ENCODE data around the gene LRCOL1. TPM values are rescaled to one million over a fixed set of nuclear protein-coding genes. Genes with fewer than 3 reads are reported as not detected.
A peak's percentile ranks its signal among the peaks of the same experiment; 100 is the strongest.

The LRCOL1 gene
- total RNA-seq, result 1 to 10 TPM in 1 of 8 experiments, under 1 TPM in 3, not detected in 4; 0.16 to 1.0 (median 0.45) TPM

GRCh38 chr12:132610051-132610759 lies at the start of gene LRCOL1:
Gene LRCOL1 (minus strand): TSS chr12:132610582. CDS start chr12:132606251, 4,331 bp downstream.
- no peak within 1 kb of the TSS for H3K27ac ChIP-seq
- no peak within 1 kb of the TSS for H3K4me3 ChIP-seq
- in situ Hi-C loops (cut with MboI; ENCODE audit: low pct_unique_long_range_greater_than_20kb in 2 of 9, low sequenced_read_pairs in 9 of 9, unreplicated experiment in 9 of 9), result loop anchor here in 3 of 9 experiments (25.0 kb wide), 2 partner anchors 198 to 448 kb away; no protein-coding TSS in a partner anchor
- peaks cover 7 to 16% of the 10 kb centered on the region in 2 donors for H3K4me1 ChIP-seq (replicated peaks in 1 of 2)
- peak in 2 of 8 experiments; percentile 59 to 72 for ATAC-seq (replicated peaks in 6 of 8)
- WGBS, 10 experiments, result 0 to 73% (median 53%) methylated on average over 1 to 6 of the region's 35 CpGs; no CpG with 5 or more reads in 4 of the 10 experiments

GRCh38 chr12:132660052-132660451 lies 49.7 kb upstream of the LRCOL1 start:
- Histone ChIP-seq H3K4me3 (no peak overlapping the region), H3K4me1 (replicated peaks in 1 of 2) (no peaks in the 10 kb centered on the region), H3K27ac (no peak overlapping the region)
- ATAC-seq (replicated peaks in 6 of 8), result no peak
- WGBS, 10 experiments, result 67 to 100% (median 90%) methylated on average over 1 to 3 of the region's 5 CpGs; no CpG with 5 or more reads in 5 of the 10 experiments
- in situ Hi-C loops (cut with MboI; ENCODE audit: low pct_unique_long_range_greater_than_20kb in 2 of 9, low sequenced_read_pairs in 9 of 9, unreplicated experiment in 9 of 9), result no loop called here

DNA sequence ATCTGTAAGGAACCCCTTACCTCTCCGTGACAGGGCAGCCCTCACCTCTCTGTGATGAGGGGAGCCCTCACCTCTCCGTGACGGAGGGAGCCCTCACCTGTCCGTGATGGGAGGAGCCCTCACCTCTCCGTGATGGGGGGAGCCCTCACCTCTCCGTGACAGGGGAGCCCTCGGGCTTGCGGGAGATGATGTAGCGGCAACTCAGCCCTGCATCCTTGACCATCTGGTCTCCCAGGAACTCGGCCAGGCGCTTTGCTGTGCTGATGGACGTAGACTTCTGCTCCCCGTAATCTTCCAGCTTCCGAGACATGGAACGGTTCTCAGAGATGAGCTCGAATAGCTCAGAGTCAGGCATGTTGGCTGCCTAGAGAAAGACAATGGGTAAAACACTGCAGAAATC lies 48.8 kb upstream of the LRCOL1 start:
- no peak overlapping the region for H3K27ac ChIP-seq
- no peak overlapping the region for H3K4me3 ChIP-seq
- in situ Hi-C loops (cut with MboI; ENCODE audit: low pct_unique_long_range_greater_than_20kb in 2 of 9, low sequenced_read_pairs in 9 of 9, unreplicated experiment in 9 of 9), result no loop called here
- ATAC-seq (replicated peaks in 6 of 8), result no peak
- WGBS, 10 experiments, result 87 to 100% (median 97%) methylated on average over 3 to 12 of the region's 16 CpGs; no CpG with 5 or more reads in 4 of the 10 experiments
- no peaks in the 10 kb centered on the region for H3K4me1 ChIP-seq (replicated peaks in 1 of 2)

DNA sequence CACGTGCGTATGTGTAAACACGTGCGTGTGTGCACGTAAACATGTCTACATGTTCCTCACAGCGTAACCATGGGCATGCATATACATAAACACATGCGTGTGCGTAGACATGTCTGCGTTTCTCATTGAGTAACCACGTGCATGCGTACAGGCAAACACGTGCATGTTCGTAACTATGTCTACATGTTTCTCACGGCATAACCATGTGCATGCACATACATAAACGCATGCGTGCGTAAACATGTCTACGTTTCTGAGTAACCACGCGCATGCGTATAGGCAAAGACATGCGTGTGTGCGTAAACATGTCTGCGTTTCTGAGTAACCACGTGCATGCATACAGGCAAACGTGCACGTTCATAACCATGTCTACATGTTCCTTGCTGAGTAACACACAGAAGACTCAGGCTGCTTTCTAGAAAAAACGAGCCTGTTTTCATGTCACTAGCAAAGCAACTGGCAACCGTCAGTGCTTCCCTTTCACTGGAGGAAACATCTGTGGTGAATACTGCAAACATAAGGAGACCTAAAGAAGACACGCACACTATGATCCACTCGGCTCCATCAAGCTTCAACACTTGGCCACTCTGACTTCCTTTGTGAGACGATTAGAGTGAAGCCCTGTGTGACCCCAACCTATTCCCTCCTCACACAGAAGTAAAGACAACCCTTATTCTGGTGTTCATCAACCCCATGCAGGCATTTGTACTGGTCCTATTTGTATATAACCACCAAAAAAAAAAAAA lies 47.9 kb upstream of the LRCOL1 start:
- ATAC-seq (replicated peaks in 6 of 8), result no peak
- in situ Hi-C loops (cut with MboI; ENCODE audit: low pct_unique_long_range_greater_than_20kb in 2 of 9, low sequenced_read_pairs in 9 of 9, unreplicated experiment in 9 of 9), result no loop called here
- WGBS, 10 experiments, result 83 to 100% (median 90%) methylated on average over 2 to 27 of the region's 32 CpGs
- no peaks in the 10 kb centered on the region for H3K4me1 ChIP-seq (replicated peaks in 1 of 2)
- no peak overlapping the region for H3K4me3 ChIP-seq
- H3K27ac ChIP-seq, result no peak overlapping the region

DNA sequence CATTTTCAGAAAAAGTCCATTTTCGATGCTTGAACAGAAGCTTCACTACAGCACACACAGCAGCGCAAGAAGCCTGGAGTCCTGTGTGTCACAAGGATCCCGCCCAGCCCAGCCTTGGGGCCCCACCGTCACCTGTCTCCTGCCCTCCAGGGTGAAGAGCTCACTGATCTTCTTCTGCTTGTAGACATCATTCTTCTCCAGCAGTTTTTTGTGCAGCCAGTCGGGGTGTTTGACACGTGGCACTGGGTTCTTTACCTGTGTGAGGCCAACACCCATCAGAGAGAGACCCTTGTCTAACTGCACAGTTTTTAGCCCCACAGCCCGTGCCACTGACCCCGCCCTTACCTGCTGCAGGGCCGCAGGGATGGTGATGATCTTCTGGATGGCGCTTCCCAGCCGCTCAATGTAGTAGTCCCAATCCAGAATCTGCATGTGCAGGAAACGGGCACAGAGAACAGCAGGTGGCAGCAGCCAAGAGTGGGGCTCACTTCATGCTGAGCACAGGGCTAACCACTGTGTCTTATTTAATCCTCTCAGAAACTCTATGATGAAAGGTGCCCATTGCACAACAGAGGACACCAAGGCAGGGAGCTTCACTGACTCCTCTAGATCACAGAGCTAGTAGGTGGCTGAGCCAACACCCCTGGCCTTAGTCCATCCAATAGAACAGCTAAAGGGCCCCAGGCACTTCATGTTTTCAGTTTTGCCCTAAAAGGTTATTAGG lies 46.8 kb upstream of the LRCOL1 start:
- in situ Hi-C loops (cut with MboI; ENCODE audit: low pct_unique_long_range_greater_than_20kb in 2 of 9, low sequenced_read_pairs in 9 of 9, unreplicated experiment in 9 of 9), result no loop called here
- Histone ChIP-seq H3K4me1 (replicated peaks in 1 of 2) (no peaks in the 10 kb centered on the region), H3K27ac (no peak overlapping the region), H3K4me3 (no peak overlapping the region)
- 80 to 100% (median 96%) methylated on average over 1 to 10 of the region's 12 CpGs; no CpG with 5 or more reads in 2 of the 10 experiments for WGBS, 10 experiments
- ATAC-seq (replicated peaks in 6 of 8), result no peak

DNA sequence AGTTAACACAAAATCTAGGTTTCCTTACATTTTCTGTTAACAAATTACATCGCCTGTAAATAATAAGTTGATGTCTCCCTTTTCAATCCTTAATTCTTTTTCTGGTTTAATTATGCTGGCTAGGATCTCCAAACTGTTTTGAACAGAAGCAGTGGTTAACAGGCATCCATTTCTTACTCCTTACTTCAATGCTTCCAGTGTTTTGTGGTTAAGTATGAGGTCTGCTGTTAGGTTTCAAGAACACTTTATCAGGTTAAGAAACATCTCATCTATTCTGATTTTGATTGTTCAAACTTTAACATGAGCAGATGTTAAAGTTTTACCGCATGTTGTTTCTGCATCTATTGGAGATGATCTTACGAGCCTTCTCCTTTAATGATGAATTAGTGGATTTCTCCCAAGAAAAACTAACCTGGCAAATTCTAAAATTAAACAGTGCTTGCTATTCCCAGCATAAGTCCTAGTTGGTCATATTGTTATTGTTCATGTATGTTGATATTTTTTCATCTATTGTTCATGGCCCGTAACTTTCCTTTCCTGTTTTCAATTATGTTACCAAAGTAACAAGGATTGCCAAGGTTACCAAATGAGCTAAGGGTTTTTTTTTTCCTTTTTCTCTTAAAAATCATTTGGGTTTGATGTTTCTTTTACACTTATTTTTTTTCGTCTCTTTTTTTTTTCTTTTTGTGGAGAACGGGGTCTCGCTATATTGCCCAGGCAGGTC lies 43.3 kb upstream of the LRCOL1 start:
- in situ Hi-C loops (cut with MboI; ENCODE audit: low pct_unique_long_range_greater_than_20kb in 2 of 9, low sequenced_read_pairs in 9 of 9, unreplicated experiment in 9 of 9), result no loop called here
- no peaks in the 10 kb centered on the region for H3K4me1 ChIP-seq (replicated peaks in 1 of 2)
- ATAC-seq (replicated peaks in 6 of 8), result no peak
- H3K27ac ChIP-seq, result no peak overlapping the region
- WGBS, 10 experiments, result 67 to 100% (median 93%) methylated on average over 1 to 7 of the region's 7 CpGs
- no peak overlapping the region for H3K4me3 ChIP-seq

- H3K4me3 ChIP-seq, result no peak overlapping the region
- 53 to 100% (median 81%) methylated on average over 2 to 6 of the region's 9 CpGs; no CpG with 5 or more reads in 1 of the 10 experiments for WGBS, 10 experiments
- in situ Hi-C loops (cut with MboI; ENCODE audit: low pct_unique_long_range_greater_than_20kb in 2 of 9, low sequenced_read_pairs in 9 of 9, unreplicated experiment in 9 of 9), result no loop called here
These were observed 41.2 kb upstream of the LRCOL1 start for GRCh38 chr12:132651444-132652100.

DNA sequence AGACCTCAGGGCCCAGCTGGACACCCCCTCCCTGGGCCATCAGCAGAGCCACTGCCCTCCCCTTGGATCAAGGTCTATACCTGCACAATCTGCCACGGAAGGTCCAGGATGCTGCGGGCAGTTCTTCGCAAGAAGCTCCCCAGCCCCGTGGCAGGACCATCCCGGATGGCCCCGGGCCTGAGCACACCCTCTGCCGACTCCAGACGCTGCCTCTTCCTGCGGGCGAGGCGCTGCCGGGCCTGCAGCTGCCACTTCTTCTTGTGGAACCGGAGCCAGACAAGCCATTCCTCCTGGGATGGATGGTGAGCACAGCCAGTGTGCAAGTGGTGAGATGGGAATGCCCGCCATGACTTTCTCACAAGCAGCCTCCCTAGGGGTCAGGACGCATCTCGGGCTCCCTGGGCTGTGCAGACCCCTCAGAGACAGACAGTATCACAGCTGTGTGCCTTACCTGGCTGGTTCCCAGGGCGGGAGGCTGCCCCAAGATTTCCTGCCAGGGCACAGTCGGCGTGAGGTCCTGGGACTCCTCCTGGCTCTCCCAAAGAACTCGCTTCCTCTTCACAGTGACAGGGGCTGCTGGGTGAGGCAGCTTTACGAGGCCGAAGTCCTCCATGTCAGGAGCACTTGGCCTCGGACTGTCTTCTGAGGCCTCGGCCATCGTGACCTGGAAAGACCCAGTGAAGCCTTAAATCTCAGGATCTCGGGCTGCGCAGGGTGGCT lies 39.0 kb upstream of the LRCOL1 start:
- in situ Hi-C loops (cut with MboI; ENCODE audit: low pct_unique_long_range_greater_than_20kb in 2 of 9, low sequenced_read_pairs in 9 of 9, unreplicated experiment in 9 of 9), result no loop called here
- ATAC-seq (replicated peaks in 6 of 8), result no peak
- Histone ChIP-seq H3K27ac (no peak overlapping the region), H3K4me3 (no peak overlapping the region), H3K4me1 (replicated peaks in 1 of 2) (no peaks in the 10 kb centered on the region)
- 80 to 100% (median 98%) methylated on average over 1 to 10 of the region's 27 CpGs; no CpG with 5 or more reads in 6 of the 10 experiments for whole genome bisulfite sequencing, 10 experiments

More at GRCh38 chr12:132651444-132652100, 41.2 kb upstream of the LRCOL1 start:
- ATAC-seq (replicated peaks in 6 of 8), result no peak
- H3K4me1 ChIP-seq (replicated peaks in 1 of 2), result no peaks in the 10 kb centered on the region
- no peak overlapping the region for H3K27ac ChIP-seq

- no peak for ATAC-seq (replicated peaks in 6 of 8)
- WGBS, 10 experiments, result 89 to 100% (median 100%) methylated on average over 1 to 6 of the region's 24 CpGs; no CpG with 5 or more reads in 5 of the 10 experiments
- H3K4me3 ChIP-seq, result no peak overlapping the region
- H3K4me1 ChIP-seq (replicated peaks in 1 of 2), result no peaks in the 10 kb centered on the region
- no peak overlapping the region for H3K27ac ChIP-seq
- in situ Hi-C loops (cut with MboI; ENCODE audit: low pct_unique_long_range_greater_than_20kb in 2 of 9, low sequenced_read_pairs in 9 of 9, unreplicated experiment in 9 of 9), result no loop called here
These were observed 38.3 kb upstream of the LRCOL1 start for GRCh38 chr12:132648616-132649225.

GRCh38 chr12:132647858-132648257 lies 37.5 kb upstream of the LRCOL1 start:
- 98 to 100% (median 100%) methylated on average over 2 to 8 of the region's 10 CpGs; no CpG with 5 or more reads in 7 of the 10 experiments for WGBS, 10 experiments
- no peak overlapping the region for H3K4me3 ChIP-seq
- no peak for ATAC-seq (replicated peaks in 6 of 8)
- H3K27ac ChIP-seq, result no peak overlapping the region
- no peaks in the 10 kb centered on the region for H3K4me1 ChIP-seq (replicated peaks in 1 of 2)
- in situ Hi-C loops (cut with MboI; ENCODE audit: low pct_unique_long_range_greater_than_20kb in 2 of 9, low sequenced_read_pairs in 9 of 9, unreplicated experiment in 9 of 9), result no loop called here

DNA sequence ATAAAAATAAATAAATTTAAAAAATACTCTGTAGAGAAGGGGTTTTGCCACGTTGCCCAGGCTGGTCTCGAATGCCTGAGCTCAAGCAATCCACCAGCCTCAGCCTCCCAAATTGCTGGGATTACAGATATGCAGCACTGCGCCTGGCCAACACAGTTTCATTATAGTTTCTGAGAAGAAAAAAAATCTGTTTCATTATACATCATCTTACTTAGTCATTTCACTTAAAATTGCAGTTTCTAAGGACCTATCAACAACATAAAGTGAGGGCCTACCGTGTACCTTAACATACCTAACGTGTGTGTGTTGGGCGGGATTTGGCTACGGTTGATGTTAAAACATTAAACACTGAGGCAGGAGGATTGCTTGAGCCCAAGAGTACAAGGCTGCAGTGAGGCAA lies 36.5 kb upstream of the LRCOL1 start:
- in situ Hi-C loops (cut with MboI; ENCODE audit: low pct_unique_long_range_greater_than_20kb in 2 of 9, low sequenced_read_pairs in 9 of 9, unreplicated experiment in 9 of 9), result no loop called here
- 90 to 100% (median 96%) methylated on average over 3 to 7 of the region's 7 CpGs; no CpG with 5 or more reads in 1 of the 10 experiments for WGBS, 10 experiments
- ATAC-seq (replicated peaks in 6 of 8), result no peak
- H3K4me1 ChIP-seq (replicated peaks in 1 of 2), result no peaks in the 10 kb centered on the region
- H3K27ac ChIP-seq, result no peak overlapping the region
- H3K4me3 ChIP-seq, result no peak overlapping the region
